ENCODE measurements around the gene GIMAP7. TPM values are rescaled to one million over a fixed set of nuclear protein-coding genes. Genes with fewer than 3 reads are reported as not detected.

GIMAP7 gene
- total RNA-seq, 1 experiment from 2014 or later: not detected

GRCh38 chr7:150473902-150474301, 40.8 kb upstream of the GIMAP7 start:
- ChIA-PET CTCF (no interaction called here), POLR2A (ENCODE audit: low non-redundant PET) (no interaction called here)
- Histone ChIP-seq H3K4me1 (ENCODE audit: insufficient read depth, low read length, poor library complexity, severe bottlenecking) (no peaks in the 10 kb centered on the region), H3K36me3 (ENCODE audit: insufficient read depth, low read length, poor library complexity, severe bottlenecking) (no peaks in the 10 kb centered on the region), H3K27me3 (replicated peaks; ENCODE audit: insufficient read depth, low read depth, low read length, poor library complexity) (no peaks in the 10 kb centered on the region), H3K27ac (ENCODE audit: low read depth, low read length, poor library complexity, severe bottlenecking) (no peak overlapping the region), H3K9me3 (ENCODE audit: low read depth, low read length, poor library complexity, severe bottlenecking) (no peaks in the 10 kb centered on the region), H3K4me3 (ENCODE audit: low read depth, low read length, poor library complexity, severe bottlenecking) (no peak overlapping the region)
- DNase-seq (ENCODE audit: low spot score): no peak
- TF ChIP-seq CTCF (conservative IDR thresholded peaks at IDR 0.05; ENCODE audit: low read depth, low read length) (no peak), EZH2 (IDR thresholded peaks at IDR 0.05; ENCODE audit: borderline replicate concordance, low read depth, low read length, poor library complexity, severe bottlenecking) (no peak)
- no TSS peak for BruUV-seq (replicated peaks)
- intact Hi-C loops (cut with micrococcal nuclease; ENCODE audit: unreplicated experiment): no loop called here

- no peak for DNase-seq (ENCODE audit: low spot score)
- no peak overlapping the region for H3K4me3 ChIP-seq (ENCODE audit: low read depth, low read length, poor library complexity, severe bottlenecking)
- no peaks in the 10 kb centered on the region for H3K9me3 ChIP-seq (ENCODE audit: low read depth, low read length, poor library complexity, severe bottlenecking)
- TF ChIP-seq CTCF (conservative IDR thresholded peaks at IDR 0.05; ENCODE audit: low read depth, low read length) (no peak), EZH2 (IDR thresholded peaks at IDR 0.05; ENCODE audit: borderline replicate concordance, low read depth, low read length, poor library complexity, severe bottlenecking) (no peak)
- intact Hi-C loops (cut with micrococcal nuclease; ENCODE audit: unreplicated experiment): no loop called here
- ChIA-PET POLR2A (ENCODE audit: low non-redundant PET) (no interaction called here), CTCF (no interaction called here)
- BruUV-seq (replicated peaks): no TSS peak
- no peaks in the 10 kb centered on the region for H3K27me3 ChIP-seq (replicated peaks; ENCODE audit: insufficient read depth, low read depth, low read length, poor library complexity)
- H3K27ac ChIP-seq (ENCODE audit: low read depth, low read length, poor library complexity, severe bottlenecking): no peak overlapping the region
- no peaks in the 10 kb centered on the region for H3K36me3 ChIP-seq (ENCODE audit: insufficient read depth, low read length, poor library complexity, severe bottlenecking)
- H3K4me1 ChIP-seq (ENCODE audit: insufficient read depth, low read length, poor library complexity, severe bottlenecking): no peaks in the 10 kb centered on the region
Observed at GRCh38 chr7:150476285-150476684, 38.4 kb upstream of the GIMAP7 start.

- ChIA-PET CTCF (no interaction called here), POLR2A (ENCODE audit: low non-redundant PET) (no interaction called here)
- no peaks in the 10 kb centered on the region for H3K4me1 ChIP-seq (ENCODE audit: insufficient read depth, low read length, poor library complexity, severe bottlenecking)
- H3K4me3 ChIP-seq (ENCODE audit: low read depth, low read length, poor library complexity, severe bottlenecking): no peak overlapping the region
- no peaks in the 10 kb centered on the region for H3K27me3 ChIP-seq (replicated peaks; ENCODE audit: insufficient read depth, low read depth, low read length, poor library complexity)
- H3K9me3 ChIP-seq (ENCODE audit: low read depth, low read length, poor library complexity, severe bottlenecking): no peaks in the 10 kb centered on the region
- TF ChIP-seq CTCF (conservative IDR thresholded peaks at IDR 0.05; ENCODE audit: low read depth, low read length): no peak
- no peak for TF ChIP-seq EZH2 (IDR thresholded peaks at IDR 0.05; ENCODE audit: borderline replicate concordance, low read depth, low read length, poor library complexity, severe bottlenecking)
- H3K36me3 ChIP-seq (ENCODE audit: insufficient read depth, low read length, poor library complexity, severe bottlenecking): no peaks in the 10 kb centered on the region
- intact Hi-C loops (cut with micrococcal nuclease; ENCODE audit: unreplicated experiment): no loop called here
- no TSS peak for BruUV-seq (replicated peaks)
- no peak overlapping the region for H3K27ac ChIP-seq (ENCODE audit: low read depth, low read length, poor library complexity, severe bottlenecking)
- DNase-seq (ENCODE audit: low spot score): no peak
Observed at GRCh38 chr7:150476819-150477631, 37.6 kb upstream of the GIMAP7 start.
